ENCODE measurements around the gene NAV2.

NAV2 gene

GRCh38 chr11:19762266-19762665 is 49.6 kb downstream of the NAV2 start:
- DNase-seq (ENCODE audit: low read depth), result no peak
- H3K4me3 ChIP-seq (ENCODE audit: low read depth, low read length), result no peak overlapping the region
- no peak for TF ChIP-seq CTCF (IDR thresholded peaks at IDR 0.05; ENCODE audit: low read depth, low read length, missing control alignments)
- in situ Hi-C loops (cut with HindIII; ENCODE audit: low sequenced_read_pairs), result no loop called here

DNA sequence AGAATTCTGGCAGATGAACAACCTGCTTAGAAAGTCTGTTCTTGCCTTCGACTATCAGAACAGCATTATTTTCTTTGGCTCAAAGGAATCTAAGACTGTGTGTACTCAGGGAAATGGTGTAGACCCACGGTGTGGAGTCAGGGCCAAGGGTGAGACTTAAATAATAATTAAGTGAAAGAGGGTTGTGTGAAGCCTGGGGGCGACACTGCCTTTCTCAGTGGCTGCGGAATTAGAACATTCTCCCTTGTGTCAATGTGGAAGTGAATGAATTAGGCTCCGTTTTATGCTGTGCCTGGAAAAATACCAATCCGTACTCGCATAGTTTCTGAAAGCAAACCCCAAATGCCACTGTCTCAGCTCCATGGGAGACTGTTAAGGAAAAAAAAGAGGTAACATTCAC is 50.7 kb downstream of the NAV2 start:
- no peak overlapping the region for H3K4me3 ChIP-seq (ENCODE audit: low read depth, low read length)
- in situ Hi-C loops (cut with HindIII; ENCODE audit: low sequenced_read_pairs), result no loop called here
- no peak for TF ChIP-seq CTCF (IDR thresholded peaks at IDR 0.05; ENCODE audit: low read depth, low read length, missing control alignments)
- no peak for DNase-seq (ENCODE audit: low read depth)

DNA sequence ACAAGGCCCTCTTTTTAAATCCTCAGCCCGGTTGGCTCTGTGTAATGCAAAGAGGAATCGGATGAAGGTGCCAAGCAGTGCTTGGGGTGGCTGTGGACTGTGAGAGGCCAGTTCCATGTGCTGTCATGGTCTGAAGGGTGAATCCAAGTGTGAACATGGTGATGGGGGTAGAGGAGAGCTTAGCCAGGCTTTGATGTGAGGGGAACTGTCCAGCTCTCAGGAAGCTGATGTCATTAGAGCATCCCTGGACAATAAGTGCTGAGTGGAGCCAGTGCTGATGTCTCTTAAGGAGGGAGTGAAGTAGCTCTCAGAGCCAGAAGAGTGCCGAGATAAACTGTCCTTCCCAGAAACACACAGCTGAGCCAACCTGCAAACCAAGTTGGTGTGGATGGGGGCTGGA is 53.6 kb downstream of the NAV2 start:
- DNase-seq (ENCODE audit: low read depth), result no peak
- no peak overlapping the region for H3K4me3 ChIP-seq (ENCODE audit: low read depth, low read length)
- TF ChIP-seq CTCF (IDR thresholded peaks at IDR 0.05; ENCODE audit: low read depth, low read length, missing control alignments), result no peak
- in situ Hi-C loops (cut with HindIII; ENCODE audit: low sequenced_read_pairs), result no loop called here

DNA sequence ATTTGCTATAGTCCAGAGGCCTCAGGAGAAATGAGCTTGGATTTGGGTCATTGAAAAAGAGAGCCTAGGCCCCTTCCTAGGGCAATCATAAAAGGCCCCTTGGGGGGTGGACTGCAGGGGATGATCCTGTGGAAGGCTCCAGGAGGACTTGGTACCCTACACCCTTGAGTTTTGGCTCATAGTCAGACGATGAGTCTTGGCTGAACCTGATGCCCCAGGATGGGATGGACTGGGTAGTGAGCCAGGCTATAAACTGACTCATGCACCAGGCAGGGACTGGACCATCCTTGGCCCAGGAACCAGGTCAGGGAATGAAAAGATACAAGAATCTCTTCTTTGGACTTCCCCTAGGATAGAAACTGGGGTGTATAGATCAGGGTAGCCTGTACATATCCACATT is 54.2 kb downstream of the NAV2 start:
- no peak for TF ChIP-seq CTCF (IDR thresholded peaks at IDR 0.05; ENCODE audit: low read depth, low read length, missing control alignments)
- in situ Hi-C loops (cut with HindIII; ENCODE audit: low sequenced_read_pairs), result no loop called here
- no peak for DNase-seq (ENCODE audit: low read depth)
- H3K4me3 ChIP-seq (ENCODE audit: low read depth, low read length), result no peak overlapping the region

- DNase-seq (ENCODE audit: low read depth), result no peak
- H3K4me3 ChIP-seq (ENCODE audit: low read depth, low read length), result no peak overlapping the region
- in situ Hi-C loops (cut with HindIII; ENCODE audit: low sequenced_read_pairs), result no loop called here
- no peak for TF ChIP-seq CTCF (IDR thresholded peaks at IDR 0.05; ENCODE audit: low read depth, low read length, missing control alignments)
These were observed 55.1 kb downstream of the NAV2 start for GRCh38 chr11:19767627-19768151.

DNA sequence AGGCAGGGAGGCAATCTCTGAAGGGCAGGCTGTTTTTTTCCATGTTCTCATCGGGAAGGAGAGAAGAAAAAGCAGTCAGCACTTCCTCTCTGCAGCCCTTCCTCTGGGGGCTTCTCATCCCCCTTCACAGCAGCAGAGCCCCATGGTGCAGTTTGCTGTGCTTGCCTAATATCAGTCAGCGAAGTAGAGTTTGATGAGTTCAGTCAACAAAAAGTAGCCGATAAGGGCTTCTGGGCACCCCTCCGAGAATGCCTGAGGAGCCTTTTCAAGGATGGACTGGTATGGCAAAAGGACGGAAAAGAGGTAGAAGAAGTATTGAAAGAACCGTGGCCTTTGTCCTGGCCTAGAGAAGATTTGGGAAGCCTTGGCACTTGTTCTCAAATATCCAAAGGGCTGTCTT is 55.6 kb downstream of the NAV2 start:
- in situ Hi-C loops (cut with HindIII; ENCODE audit: low sequenced_read_pairs), result no loop called here
- TF ChIP-seq CTCF (IDR thresholded peaks at IDR 0.05; ENCODE audit: low read depth, low read length, missing control alignments), result no peak
- H3K4me3 ChIP-seq (ENCODE audit: low read depth, low read length), result no peak overlapping the region
- DNase-seq (ENCODE audit: low read depth), result no peak

GRCh38 chr11:19768815-19769214 is 56.2 kb downstream of the NAV2 start:
- no peak for TF ChIP-seq CTCF (IDR thresholded peaks at IDR 0.05; ENCODE audit: low read depth, low read length, missing control alignments)
- in situ Hi-C loops (cut with HindIII; ENCODE audit: low sequenced_read_pairs), result no loop called here
- no peak for DNase-seq (ENCODE audit: low read depth)
- no peak overlapping the region for H3K4me3 ChIP-seq (ENCODE audit: low read depth, low read length)

Data from astrocyte of the cerebellum (primary cell).